ENCODE results near the gene SMARCD1.

Gene SMARCD1

DNA sequence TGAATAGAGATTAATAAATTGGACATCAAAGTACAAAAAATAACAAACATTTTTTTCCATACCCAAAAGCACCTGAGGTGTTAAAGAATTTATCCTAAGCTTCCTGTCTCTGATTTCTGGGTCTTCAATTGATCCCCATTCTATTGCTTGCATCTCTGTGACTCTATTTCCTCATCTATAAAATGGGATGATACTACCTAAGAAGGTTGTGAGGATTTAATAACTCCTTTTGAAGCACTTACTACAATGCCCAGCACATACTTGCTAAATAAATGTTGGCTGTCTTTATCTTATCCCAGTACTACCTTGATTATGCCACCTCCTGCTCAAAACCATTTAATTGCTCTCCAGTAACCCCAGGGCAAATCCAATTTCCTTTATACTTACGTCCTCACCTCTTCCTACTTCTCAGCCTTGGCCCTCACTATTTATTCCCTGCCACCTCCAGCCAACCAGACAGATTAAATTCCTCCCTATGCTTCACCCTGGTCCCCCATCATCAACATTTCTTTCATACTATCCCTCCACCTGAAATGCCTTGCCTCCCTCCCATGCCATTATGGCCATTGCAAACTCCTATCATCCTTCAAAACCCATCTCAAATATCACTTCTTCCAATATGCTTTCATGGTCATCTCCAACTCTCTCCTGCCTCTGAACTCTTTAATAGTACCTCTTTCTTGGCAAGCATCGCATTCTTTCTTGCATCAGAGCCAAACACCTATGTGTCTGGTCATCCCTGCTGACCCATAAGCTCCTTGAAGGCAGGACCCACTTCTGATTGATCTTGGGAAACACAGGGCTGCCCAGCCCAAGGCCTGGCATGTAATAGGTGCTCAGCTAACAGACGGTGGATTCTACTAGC, 35.7 kb upstream of the SMARCD1 start:
- Histone ChIP-seq H3K4me1 (ENCODE audit: insufficient read depth, low read length, poor library complexity, severe bottlenecking) (no peaks in the 10 kb centered on the region), H4K20me1 (ENCODE audit: insufficient read depth, low read length, poor library complexity, severe bottlenecking) (no peaks in the 10 kb centered on the region), H3K4me2 (ENCODE audit: low read depth, low read length, poor library complexity, severe bottlenecking) (no peak overlapping the region), H3K79me2 (ENCODE audit: insufficient read depth, low read length) (no peaks in the 10 kb centered on the region), H3K9me3 (ENCODE audit: insufficient read depth, low read depth, low read length) (no peaks in the 10 kb centered on the region), H3F3A (ENCODE audit: low read depth) (no peaks in the 10 kb centered on the region), H3K27me3 (ENCODE audit: insufficient read depth, low read length, poor library complexity, severe bottlenecking) (no peaks in the 10 kb centered on the region), H3K9me2 (replicated peaks; ENCODE audit: low read depth, low read length) (no peaks in the 10 kb centered on the region), H3K9ac (ENCODE audit: low read depth, low read length, poor library complexity, severe bottlenecking) (no peak overlapping the region), H3K4me3 (ENCODE audit: low read length, poor library complexity, severe bottlenecking) (no peak overlapping the region), H2AFZ (ENCODE audit: low read length) (no peak overlapping the region), H3K36me3 (ENCODE audit: insufficient read depth, low read length) (no peaks in the 10 kb centered on the region)
- TF ChIP-seq EZH2phosphoT487 (IDR thresholded peaks at IDR 0.05; ENCODE audit: borderline replicate concordance), result no peak

DNA sequence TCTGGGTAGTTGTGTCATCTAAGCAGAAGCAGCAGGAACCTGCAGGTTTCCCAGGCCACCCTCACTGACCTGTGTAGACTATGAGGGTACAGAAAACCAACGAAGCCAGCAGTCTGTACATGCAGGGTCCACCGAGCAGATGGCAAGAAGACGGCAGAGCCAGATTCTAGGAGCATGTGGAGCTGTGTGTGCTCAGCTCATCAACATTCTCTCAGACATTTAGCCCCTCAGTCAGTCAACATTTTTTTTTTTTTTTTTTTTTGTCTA, 35.1 kb upstream of the SMARCD1 start:
- H3K36me3 ChIP-seq (ENCODE audit: insufficient read depth, low read length), result no peaks in the 10 kb centered on the region
- H3K9ac ChIP-seq (ENCODE audit: low read depth, low read length, poor library complexity, severe bottlenecking), result no peak overlapping the region
- no peaks in the 10 kb centered on the region for H3K9me2 ChIP-seq (replicated peaks; ENCODE audit: low read depth, low read length)
- H3K27me3 ChIP-seq (ENCODE audit: insufficient read depth, low read length, poor library complexity, severe bottlenecking), result no peaks in the 10 kb centered on the region
- no peak overlapping the region for H3K4me2 ChIP-seq (ENCODE audit: low read depth, low read length, poor library complexity, severe bottlenecking)
- TF ChIP-seq, protein P1, sequence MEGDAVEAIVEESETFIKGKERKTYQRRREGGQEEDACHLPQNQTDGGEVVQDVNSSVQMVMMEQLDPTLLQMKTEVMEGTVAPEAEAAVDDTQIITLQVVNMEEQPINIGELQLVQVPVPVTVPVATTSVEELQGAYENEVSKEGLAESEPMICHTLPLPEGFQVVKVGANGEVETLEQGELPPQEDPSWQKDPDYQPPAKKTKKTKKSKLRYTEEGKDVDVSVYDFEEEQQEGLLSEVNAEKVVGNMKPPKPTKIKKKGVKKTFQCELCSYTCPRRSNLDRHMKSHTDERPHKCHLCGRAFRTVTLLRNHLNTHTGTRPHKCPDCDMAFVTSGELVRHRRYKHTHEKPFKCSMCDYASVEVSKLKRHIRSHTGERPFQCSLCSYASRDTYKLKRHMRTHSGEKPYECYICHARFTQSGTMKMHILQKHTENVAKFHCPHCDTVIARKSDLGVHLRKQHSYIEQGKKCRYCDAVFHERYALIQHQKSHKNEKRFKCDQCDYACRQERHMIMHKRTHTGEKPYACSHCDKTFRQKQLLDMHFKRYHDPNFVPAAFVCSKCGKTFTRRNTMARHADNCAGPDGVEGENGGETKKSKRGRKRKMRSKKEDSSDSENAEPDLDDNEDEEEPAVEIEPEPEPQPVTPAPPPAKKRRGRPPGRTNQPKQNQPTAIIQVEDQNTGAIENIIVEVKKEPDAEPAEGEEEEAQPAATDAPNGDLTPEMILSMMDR (conservative IDR thresholded peaks at IDR 0.05; ENCODE audit: low read length), result no peak
- no peak for TF ChIP-seq EZH2phosphoT487 (IDR thresholded peaks at IDR 0.05; ENCODE audit: borderline replicate concordance)
- H3F3A ChIP-seq (ENCODE audit: low read depth), result no peaks in the 10 kb centered on the region
- no peaks in the 10 kb centered on the region for H3K9me3 ChIP-seq (ENCODE audit: insufficient read depth, low read depth, low read length)
- H3K79me2 ChIP-seq (ENCODE audit: insufficient read depth, low read length), result no peaks in the 10 kb centered on the region
- no peak overlapping the region for H2AFZ ChIP-seq (ENCODE audit: low read length)
- no peaks in the 10 kb centered on the region for H3K4me1 ChIP-seq (ENCODE audit: insufficient read depth, low read length, poor library complexity, severe bottlenecking)
- H4K20me1 ChIP-seq (ENCODE audit: insufficient read depth, low read length, poor library complexity, severe bottlenecking), result no peaks in the 10 kb centered on the region
- no peak overlapping the region for H3K4me3 ChIP-seq (ENCODE audit: low read length, poor library complexity, severe bottlenecking)

DNA sequence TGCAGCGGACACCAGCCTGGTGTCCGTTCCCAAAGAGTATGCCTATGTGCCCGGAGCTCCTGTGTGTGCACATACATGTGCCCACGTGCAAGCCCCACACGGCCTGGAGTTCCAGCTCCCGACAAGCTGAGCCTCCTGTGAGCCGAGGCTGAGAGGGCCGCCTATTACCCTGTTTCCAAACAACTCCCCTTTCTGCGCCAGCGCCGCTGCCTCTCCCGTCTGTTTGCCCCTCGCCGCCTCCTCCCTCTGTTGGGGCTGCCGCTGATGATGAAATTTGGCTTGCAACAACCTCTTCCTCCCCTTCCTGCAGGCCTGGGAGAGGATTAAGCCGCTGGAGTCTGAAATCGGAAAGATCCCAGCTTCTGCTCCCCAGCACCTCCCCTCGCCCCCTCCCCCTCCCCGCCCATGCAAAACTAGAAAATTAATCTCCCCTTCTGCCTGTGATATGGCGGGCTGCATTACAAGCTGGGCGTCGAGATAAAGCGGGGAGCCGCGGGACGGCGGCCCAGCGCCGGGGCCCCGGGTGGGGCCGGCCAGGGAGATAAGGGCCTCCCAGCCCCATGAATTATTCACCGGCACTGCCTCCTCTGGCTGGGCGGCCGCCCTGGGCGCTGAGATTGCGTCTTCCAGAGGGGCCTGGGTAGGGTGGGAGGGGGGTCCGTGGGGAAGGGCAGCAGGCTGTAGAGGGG, 34.6 kb upstream of the SMARCD1 start:
- H4K20me1 ChIP-seq (ENCODE audit: insufficient read depth, low read length, poor library complexity, severe bottlenecking), result no peaks in the 10 kb centered on the region
- no peak overlapping the region for H3K4me2 ChIP-seq (ENCODE audit: low read depth, low read length, poor library complexity, severe bottlenecking)
- H3K9me3 ChIP-seq (ENCODE audit: insufficient read depth, low read depth, low read length), result no peaks in the 10 kb centered on the region
- H3K27me3 ChIP-seq (ENCODE audit: insufficient read depth, low read length, poor library complexity, severe bottlenecking), result no peaks in the 10 kb centered on the region
- H2AFZ ChIP-seq (ENCODE audit: low read length), result no peak overlapping the region
- H3K79me2 ChIP-seq (ENCODE audit: insufficient read depth, low read length), result no peaks in the 10 kb centered on the region
- TF ChIP-seq EZH2phosphoT487 (IDR thresholded peaks at IDR 0.05; ENCODE audit: borderline replicate concordance), result no peak
- TF ChIP-seq, protein P1 (conservative IDR thresholded peaks at IDR 0.05; ENCODE audit: low read length), result no peak
- no peaks in the 10 kb centered on the region for H3K36me3 ChIP-seq (ENCODE audit: insufficient read depth, low read length)
- no peak overlapping the region for H3K9ac ChIP-seq (ENCODE audit: low read depth, low read length, poor library complexity, severe bottlenecking)
- no peaks in the 10 kb centered on the region for H3F3A ChIP-seq (ENCODE audit: low read depth)
- no peak overlapping the region for H3K4me3 ChIP-seq (ENCODE audit: low read length, poor library complexity, severe bottlenecking)
- H3K9me2 ChIP-seq (replicated peaks; ENCODE audit: low read depth, low read length), result no peaks in the 10 kb centered on the region
- H3K4me1 ChIP-seq (ENCODE audit: insufficient read depth, low read length, poor library complexity, severe bottlenecking), result no peaks in the 10 kb centered on the region
